HG03439 (cell line): Measurements from ENCODE around the gene CTCFL.
"Not testable (repeated sequence)": the region's sequence is repeated elsewhere in the genome, so short reads cannot be mapped to it uniquely, and the experiment has no call there.

Experiments used
- ATAC-seq: cut with Tn5 transposase; IDR thresholded peaks from one replicate; pipeline ENCODE4 v1.9.1; 2021; ENCODE audit warnings: mild to moderate bottlenecking, moderate library complexity; ENCODE audit not compliant: unreplicated experiment

The CTCFL gene

GRCh38 chr20:57536771-57537724 lies 12.1 kb upstream of the CTCFL start:
- ATAC-seq: no peak

GRCh38 chr20:57536120-57536708 lies 11.3 kb upstream of the CTCFL start:
- ATAC-seq: no peak

GRCh38 chr20:57535297-57535696 lies 10.4 kb upstream of the CTCFL start:
- no peak for ATAC-seq

- no peak for ATAC-seq
Measured at GRCh38 chr20:57532104-57532503, 7.2 kb upstream of the CTCFL start.

GRCh38 chr20:57530327-57530981 lies 5.5 kb upstream of the CTCFL start:
- no peak for ATAC-seq

- no peak for ATAC-seq
Measured at GRCh38 chr20:57529810-57530209, 4.9 kb upstream of the CTCFL start.

GRCh38 chr20:57529160-57529585 lies 4.2 kb upstream of the CTCFL start:
- ATAC-seq: no peak

GRCh38 chr20:57528148-57528547 lies 3.2 kb upstream of the CTCFL start:
- no peak for ATAC-seq

- no peak for ATAC-seq
Measured at GRCh38 chr20:57527728-57528127, 2.8 kb upstream of the CTCFL start.

- no peak for ATAC-seq
Measured at GRCh38 chr20:57526885-57527460, 2.0 kb upstream of the CTCFL start.

GRCh38 chr20:57526087-57526884 lies 1.3 kb upstream of the CTCFL start:
- no peak for ATAC-seq

GRCh38 chr20:57525328-57526086 lies 567 bp upstream of the CTCFL start:
- no peak for ATAC-seq

GRCh38 chr20:57523782-57524181 lies 1.2 kb downstream of the CTCFL start:
- ATAC-seq: no peak

GRCh38 chr20:57522380-57523140 lies 2.4 kb downstream of the CTCFL start:
- no peak for ATAC-seq

- ATAC-seq: no peak
Measured at GRCh38 chr20:57517904-57518303, 7.0 kb downstream of the CTCFL start.

GRCh38 chr20:57514273-57514751 lies 10.6 kb downstream of the CTCFL start:
- no peak for ATAC-seq

GRCh38 chr20:57513199-57513598 lies 11.7 kb downstream of the CTCFL start:
- ATAC-seq: no peak

GRCh38 chr20:57512432-57512831 lies 12.5 kb downstream of the CTCFL start:
- no peak for ATAC-seq

GRCh38 chr20:57511709-57512108 lies 13.2 kb downstream of the CTCFL start:
- not testable (repeated sequence) for ATAC-seq
